DMS 273 (cell line): ENCODE measurements around the gene FOXF2.
"Not testable (repeated sequence)": the region's sequence is repeated elsewhere in the genome, so short reads cannot be mapped to it uniquely, and the experiment has no call there.

Experiments used
- DNase-seq: peaks from one replicate; lab custom pipeline; 2025; ENCODE audit not compliant: unreplicated experiment; lab: John Stamatoyannopoulos, UW

The FOXF2 gene

GRCh38 chr6:1389369-1390132, at the start of gene FOXF2:
FOXF2 (plus strand) TSS chr6:1389576; CDS start chr6:1389948, 372 bp downstream.
- DNase-seq = peak; percentile 74

GRCh38 chr6:1346101-1346500, 43.3 kb upstream of the FOXF2 start:
- no peak for DNase-seq

GRCh38 chr6:1346558-1347091, 42.8 kb upstream of the FOXF2 start:
- DNase-seq = peak; percentile 29

GRCh38 chr6:1347161-1347560, 42.2 kb upstream of the FOXF2 start:
- DNase-seq = no peak

GRCh38 chr6:1348675-1349074, 40.7 kb upstream of the FOXF2 start:
- no peak for DNase-seq

- DNase-seq = no peak
Measured at GRCh38 chr6:1349655-1350054, 39.7 kb upstream of the FOXF2 start.

- no peak for DNase-seq
Measured at GRCh38 chr6:1351381-1352008, 37.9 kb upstream of the FOXF2 start.

GRCh38 chr6:1355068-1355467, 34.3 kb upstream of the FOXF2 start:
- DNase-seq = not testable (repeated sequence)

GRCh38 chr6:1361717-1362116, 27.7 kb upstream of the FOXF2 start:
- not testable (repeated sequence) for DNase-seq

GRCh38 chr6:1362643-1363042, 26.7 kb upstream of the FOXF2 start:
- DNase-seq = no peak

- DNase-seq = no peak
Measured at GRCh38 chr6:1363298-1363697, 26.1 kb upstream of the FOXF2 start.

GRCh38 chr6:1363729-1364572, 25.4 kb upstream of the FOXF2 start:
- DNase-seq = peak; percentile 51

- DNase-seq = no peak
Measured at GRCh38 chr6:1364791-1365190, 24.6 kb upstream of the FOXF2 start.

- no peak for DNase-seq
Measured at GRCh38 chr6:1365686-1366085, 23.7 kb upstream of the FOXF2 start.

GRCh38 chr6:1367771-1368170, 21.6 kb upstream of the FOXF2 start:
- DNase-seq = no peak

GRCh38 chr6:1368940-1369339, 20.4 kb upstream of the FOXF2 start:
- no peak for DNase-seq

GRCh38 chr6:1369695-1370094, 19.7 kb upstream of the FOXF2 start:
- DNase-seq = not testable (repeated sequence)

GRCh38 chr6:1371933-1372332, 17.4 kb upstream of the FOXF2 start:
- no peak for DNase-seq

GRCh38 chr6:1372690-1373089, 16.7 kb upstream of the FOXF2 start:
- no peak for DNase-seq

GRCh38 chr6:1376653-1377052, 12.7 kb upstream of the FOXF2 start:
- DNase-seq = no peak

- no peak for DNase-seq
Measured at GRCh38 chr6:1377526-1377925, 11.8 kb upstream of the FOXF2 start.
